Measurements from ENCODE around the gene ZFP64. TPM values are rescaled to one million over a fixed set of nuclear protein-coding genes. Genes with fewer than 3 reads are reported as not detected.
A peak's percentile ranks its signal among the peaks of the same experiment; 100 is the strongest.
"Not testable (repeated sequence)": the region's sequence is repeated elsewhere in the genome, so short reads cannot be mapped to it uniquely, and the experiment has no call there.

Gene ZFP64
- total RNA-seq, 1 donor from 2014 or later: 12.2 TPM

GRCh38 chr20:52137850-52138249 is 53.7 kb downstream of the ZFP64 start:
- H3K36me3 Mint-ChIP-seq (ENCODE audit: low read depth): no peaks in the 10 kb centered on the region
- no peak for DNase-seq (ENCODE audit: low spot score)
- H3K27ac Mint-ChIP-seq: no peak overlapping the region
- no peaks in the 10 kb centered on the region for H3K9me3 Mint-ChIP-seq
- no peak overlapping the region for H3K4me3 Mint-ChIP-seq
- peaks cover 2% of the 10 kb centered on the region for H3K27me3 Mint-ChIP-seq (ENCODE audit: insufficient read depth)
- intact Hi-C loops (cut with micrococcal nuclease): no loop called here
- no peaks in the 10 kb centered on the region for H3K4me1 Mint-ChIP-seq (ENCODE audit: low read depth)

- H3K27ac Mint-ChIP-seq; H3K27me3 Mint-ChIP-seq (ENCODE audit: insufficient read depth); H3K36me3 Mint-ChIP-seq (ENCODE audit: low read depth); intact Hi-C loops (cut with micrococcal nuclease); DNase-seq (ENCODE audit: low spot score); H3K4me1 Mint-ChIP-seq (ENCODE audit: low read depth); H3K4me3 Mint-ChIP-seq; H3K9me3 Mint-ChIP-seq: not testable (repeated sequence)
Measured at GRCh38 chr20:52133714-52134113, 57.9 kb downstream of the ZFP64 start.

DNA sequence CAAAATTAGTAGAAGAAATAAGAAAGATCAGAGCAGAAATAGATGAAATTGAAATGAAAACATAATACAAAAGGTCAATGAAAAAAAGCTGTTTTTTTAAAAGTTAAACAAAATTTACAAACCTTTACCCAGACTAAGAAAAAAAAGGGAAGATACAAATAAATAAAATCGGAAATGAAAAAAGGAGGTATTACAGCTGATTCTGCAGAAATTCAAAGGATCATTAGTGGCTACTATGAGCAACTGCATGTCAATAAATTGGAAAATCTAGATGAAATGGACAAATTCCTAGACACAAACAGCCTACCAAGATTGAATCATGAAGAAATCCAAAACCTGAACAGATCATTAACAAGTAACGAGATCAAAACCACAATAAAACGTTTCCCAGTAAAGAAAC is 59.2 kb downstream of the ZFP64 start:
- intact Hi-C loops (cut with micrococcal nuclease): no loop called here
- DNase-seq (ENCODE audit: low spot score): no peak
- H3K27me3 Mint-ChIP-seq (ENCODE audit: insufficient read depth): peaks cover 4% of the 10 kb centered on the region
- no peaks in the 10 kb centered on the region for H3K36me3 Mint-ChIP-seq (ENCODE audit: low read depth)
- H3K9me3 Mint-ChIP-seq: no peaks in the 10 kb centered on the region
- H3K4me1 Mint-ChIP-seq (ENCODE audit: low read depth): peaks cover 7% of the 10 kb centered on the region
- no peak overlapping the region for H3K27ac Mint-ChIP-seq
- H3K4me3 Mint-ChIP-seq: no peak overlapping the region

GRCh38 chr20:52131048-52131643 is 60.4 kb downstream of the ZFP64 start:
- H3K9me3 Mint-ChIP-seq: no peaks in the 10 kb centered on the region

GRCh38 chr20:52130406-52130805 is 61.2 kb downstream of the ZFP64 start:
- no peak overlapping the region for H3K4me3 Mint-ChIP-seq
- no peak for DNase-seq (ENCODE audit: low spot score)
- no peaks in the 10 kb centered on the region for H3K9me3 Mint-ChIP-seq
- no peak overlapping the region for H3K27ac Mint-ChIP-seq
- no peaks in the 10 kb centered on the region for H3K36me3 Mint-ChIP-seq (ENCODE audit: low read depth)
- peaks cover 4% of the 10 kb centered on the region for H3K27me3 Mint-ChIP-seq (ENCODE audit: insufficient read depth)
- intact Hi-C loops (cut with micrococcal nuclease): no loop called here
- peaks cover 8% of the 10 kb centered on the region for H3K4me1 Mint-ChIP-seq (ENCODE audit: low read depth)

More at GRCh38 chr20:52131048-52131643, 60.4 kb downstream of the ZFP64 start:
- Mint-ChIP-seq H3K27me3 (ENCODE audit: insufficient read depth) (peaks cover 4% of the 10 kb centered on the region), H3K27ac (no peak overlapping the region), H3K4me1 (ENCODE audit: low read depth) (peaks cover 8% of the 10 kb centered on the region), H3K4me3 (no peak overlapping the region), H3K36me3 (ENCODE audit: low read depth) (no peaks in the 10 kb centered on the region)
- DNase-seq (ENCODE audit: low spot score): no peak
- intact Hi-C loops (cut with micrococcal nuclease): no loop called here

GRCh38 chr20:52129611-52130010 is 62.0 kb downstream of the ZFP64 start:
- H3K4me3 Mint-ChIP-seq: no peak overlapping the region
- H3K27ac Mint-ChIP-seq: no peak overlapping the region
- H3K36me3 Mint-ChIP-seq (ENCODE audit: low read depth): no peaks in the 10 kb centered on the region
- peaks cover 8% of the 10 kb centered on the region for H3K4me1 Mint-ChIP-seq (ENCODE audit: low read depth)
- DNase-seq (ENCODE audit: low spot score): no peak
- H3K27me3 Mint-ChIP-seq (ENCODE audit: insufficient read depth): peaks cover 4% of the 10 kb centered on the region
- intact Hi-C loops (cut with micrococcal nuclease): loop anchor here (5.0 kb wide), 1 partner anchor 63 kb away; the partner anchor contains the start of gene ZFP64
- no peaks in the 10 kb centered on the region for H3K9me3 Mint-ChIP-seq

- Mint-ChIP-seq H3K9me3 (no peaks in the 10 kb centered on the region), H3K27me3 (ENCODE audit: insufficient read depth) (peaks cover 2% of the 10 kb centered on the region), H3K4me3 (no peak overlapping the region), H3K36me3 (ENCODE audit: low read depth) (no peaks in the 10 kb centered on the region), H3K4me1 (ENCODE audit: low read depth) (peaks cover 8% of the 10 kb centered on the region), H3K27ac (no peak overlapping the region)
- no peak for DNase-seq (ENCODE audit: low spot score)
- intact Hi-C loops (cut with micrococcal nuclease): loop anchor here (5.0 kb wide), 1 partner anchor 65 kb away; the partner anchor contains the start of gene ZFP64
Measured at GRCh38 chr20:52127309-52127708, 64.3 kb downstream of the ZFP64 start.

DNA sequence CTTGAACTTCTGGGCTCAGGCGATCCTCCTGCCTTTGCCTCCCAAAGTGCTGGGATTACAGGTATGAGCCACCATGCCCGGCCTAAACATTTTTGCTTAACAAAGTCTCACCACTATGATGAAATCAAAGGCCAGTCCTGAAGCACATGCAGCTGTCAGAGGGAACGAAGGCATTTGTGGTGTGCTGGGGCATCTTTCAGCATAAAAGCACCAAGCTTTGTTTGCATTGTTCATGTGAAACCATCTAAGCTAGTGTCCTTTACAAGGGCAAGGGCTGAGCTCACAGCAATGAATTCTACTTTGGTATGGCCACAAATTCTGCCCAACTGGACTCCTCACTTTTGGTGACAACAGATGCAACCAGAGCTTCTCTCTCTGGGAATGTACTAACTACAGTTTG is 66.8 kb downstream of the ZFP64 start:
- no peaks in the 10 kb centered on the region for H3K27me3 Mint-ChIP-seq (ENCODE audit: insufficient read depth)
- no peak for DNase-seq (ENCODE audit: low spot score)

GRCh38 chr20:52118696-52119095 is 72.9 kb downstream of the ZFP64 start:
- no peak for DNase-seq (ENCODE audit: low spot score)
- Mint-ChIP-seq H3K4me3 (no peak overlapping the region), H3K27me3 (ENCODE audit: insufficient read depth) (no peaks in the 10 kb centered on the region), H3K36me3 (ENCODE audit: low read depth) (no peaks in the 10 kb centered on the region), H3K9me3 (no peaks in the 10 kb centered on the region), H3K27ac (no peak overlapping the region), H3K4me1 (ENCODE audit: low read depth) (no peaks in the 10 kb centered on the region)
- intact Hi-C loops (cut with micrococcal nuclease): no loop called here

More for the DNA sequence above, 66.8 kb downstream of the ZFP64 start:
- Mint-ChIP-seq H3K9me3 (no peaks in the 10 kb centered on the region), H3K4me3 (no peak overlapping the region), H3K36me3 (ENCODE audit: low read depth) (no peaks in the 10 kb centered on the region), H3K27ac (no peak overlapping the region), H3K4me1 (ENCODE audit: low read depth) (peaks cover 8% of the 10 kb centered on the region)
- intact Hi-C loops (cut with micrococcal nuclease): loop anchor here (5.0 kb wide), 1 partner anchor 67 kb away; the partner anchor contains the start of gene ZFP64

DNA sequence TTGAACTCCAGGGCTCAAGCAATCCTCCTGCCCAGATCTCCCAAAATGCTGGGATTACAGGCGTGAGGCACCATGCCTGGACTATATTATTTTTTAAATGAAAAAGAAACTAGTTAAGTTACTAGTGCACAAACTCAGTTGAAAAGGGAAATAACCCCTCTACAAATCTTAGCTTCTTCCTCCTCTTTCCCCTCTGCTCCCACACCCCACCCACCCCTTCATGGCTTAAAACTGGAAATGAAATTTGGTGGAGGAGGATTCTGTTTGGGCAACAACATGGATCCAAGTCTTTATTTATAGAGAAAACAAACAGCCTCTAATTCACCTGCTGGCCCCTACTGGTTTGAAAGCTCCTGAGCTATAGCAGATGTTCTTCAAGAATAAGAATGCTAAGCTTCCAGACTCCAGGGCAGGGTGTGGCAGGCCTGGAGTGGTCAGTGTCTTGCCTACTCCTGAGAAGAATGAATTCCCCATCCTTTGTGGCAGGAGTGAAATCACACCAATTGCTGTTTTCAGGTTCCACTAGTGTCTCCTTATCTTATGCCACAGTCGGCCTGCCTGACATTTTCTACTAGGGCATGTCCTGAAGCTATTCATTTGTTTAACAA is 73.5 kb downstream of the ZFP64 start:
- no peak for DNase-seq (ENCODE audit: low spot score)
- H3K4me1 Mint-ChIP-seq (ENCODE audit: low read depth): no peaks in the 10 kb centered on the region

DNA sequence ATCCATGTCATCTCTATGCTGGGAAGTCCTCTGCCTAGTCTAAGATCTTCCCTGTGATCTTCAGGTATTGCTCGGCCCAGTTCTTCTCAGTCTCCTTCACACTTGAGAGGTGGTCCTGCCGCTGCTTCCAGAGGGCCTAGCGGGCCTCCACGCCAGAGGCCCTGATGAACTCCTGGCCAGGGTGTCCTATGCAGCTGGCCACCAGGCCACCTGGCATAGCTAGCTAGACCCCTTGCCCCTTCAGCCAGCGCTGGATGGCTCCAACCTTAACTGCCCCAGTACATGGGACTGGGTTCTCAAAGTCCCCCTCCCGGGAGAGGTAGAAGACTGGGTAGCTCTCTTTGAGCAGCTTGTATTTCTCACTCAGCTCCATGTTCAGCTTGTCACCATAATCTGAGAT is 81.1 kb downstream of the ZFP64 start:
- H3K36me3 Mint-ChIP-seq (ENCODE audit: low read depth): no peaks in the 10 kb centered on the region
- peaks cover 15% of the 10 kb centered on the region for H3K27me3 Mint-ChIP-seq (ENCODE audit: insufficient read depth)
- DNase-seq (ENCODE audit: low spot score): no peak
- no peak overlapping the region for H3K27ac Mint-ChIP-seq
- H3K9me3 Mint-ChIP-seq: no peaks in the 10 kb centered on the region
- intact Hi-C loops (cut with micrococcal nuclease): no loop called here
- H3K4me3 Mint-ChIP-seq: no peak overlapping the region
- H3K4me1 Mint-ChIP-seq (ENCODE audit: low read depth): no peaks in the 10 kb centered on the region

More for the DNA sequence above, 73.5 kb downstream of the ZFP64 start:
- Mint-ChIP-seq H3K4me3 (no peak overlapping the region), H3K36me3 (ENCODE audit: low read depth) (no peaks in the 10 kb centered on the region), H3K27ac (no peak overlapping the region), H3K9me3 (no peaks in the 10 kb centered on the region), H3K27me3 (ENCODE audit: insufficient read depth) (no peaks in the 10 kb centered on the region)
- intact Hi-C loops (cut with micrococcal nuclease): no loop called here

DNA sequence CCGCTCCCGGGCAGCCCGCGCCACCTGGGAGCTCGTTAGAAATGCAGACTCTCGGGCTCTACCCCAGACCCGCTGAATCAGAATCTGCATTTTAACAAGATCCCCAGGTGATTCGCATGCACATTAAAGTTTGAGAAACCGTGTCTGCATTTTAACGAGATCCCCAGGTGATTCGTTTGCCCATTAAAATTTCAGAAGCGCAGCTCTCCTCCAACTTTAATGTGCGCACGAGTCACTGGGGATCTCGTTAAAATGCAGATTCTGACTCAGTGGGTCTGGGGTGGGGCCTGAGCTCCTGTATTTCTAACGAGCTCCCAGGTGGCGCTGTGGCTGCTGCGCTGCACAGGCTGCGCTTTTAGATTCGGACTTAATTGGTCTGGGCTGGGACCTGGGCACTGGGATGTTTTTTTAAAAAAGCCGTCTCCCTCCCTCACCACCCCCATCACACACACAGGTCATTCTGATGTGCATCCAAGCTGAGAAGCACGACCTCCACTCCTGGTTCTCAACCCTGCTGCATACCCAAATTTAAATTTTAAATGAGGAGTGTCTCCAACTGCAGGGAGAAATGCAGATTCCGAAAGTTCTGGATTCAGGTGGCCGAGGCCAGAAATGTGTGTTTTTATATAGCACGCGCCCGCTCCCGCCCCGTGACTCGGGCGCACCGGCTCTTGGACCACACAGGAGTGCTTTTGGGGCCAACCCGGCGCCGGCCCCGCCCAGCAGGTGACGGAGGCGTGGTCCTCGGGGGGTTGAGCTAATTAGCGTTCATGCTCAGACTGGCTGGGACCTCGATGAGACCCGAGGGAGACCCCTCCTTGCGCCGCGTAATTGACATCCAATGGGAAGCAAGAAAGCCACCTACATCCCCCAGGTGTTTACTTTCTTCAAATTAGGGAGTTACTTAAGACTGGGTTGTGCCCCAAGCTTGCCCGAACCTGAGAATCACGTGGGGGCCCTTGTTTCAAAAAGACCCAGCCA is 85.8 kb downstream of the ZFP64 start:
- DNase-seq (ENCODE audit: low spot score): no peak

More for the DNA sequence above, 85.8 kb downstream of the ZFP64 start:
- peaks cover 16% of the 10 kb centered on the region for H3K4me1 Mint-ChIP-seq (ENCODE audit: low read depth)
- no peak overlapping the region for H3K27ac Mint-ChIP-seq
- H3K4me3 Mint-ChIP-seq: peak overlapping the region; percentile 30
- intact Hi-C loops (cut with micrococcal nuclease): no loop called here
- no peaks in the 10 kb centered on the region for H3K9me3 Mint-ChIP-seq
- peaks cover 35% of the 10 kb centered on the region for H3K27me3 Mint-ChIP-seq (ENCODE audit: insufficient read depth)
- no peaks in the 10 kb centered on the region for H3K36me3 Mint-ChIP-seq (ENCODE audit: low read depth)
